Measurements from ENCODE around the gene FGF18.

FGF18 gene

DNA sequence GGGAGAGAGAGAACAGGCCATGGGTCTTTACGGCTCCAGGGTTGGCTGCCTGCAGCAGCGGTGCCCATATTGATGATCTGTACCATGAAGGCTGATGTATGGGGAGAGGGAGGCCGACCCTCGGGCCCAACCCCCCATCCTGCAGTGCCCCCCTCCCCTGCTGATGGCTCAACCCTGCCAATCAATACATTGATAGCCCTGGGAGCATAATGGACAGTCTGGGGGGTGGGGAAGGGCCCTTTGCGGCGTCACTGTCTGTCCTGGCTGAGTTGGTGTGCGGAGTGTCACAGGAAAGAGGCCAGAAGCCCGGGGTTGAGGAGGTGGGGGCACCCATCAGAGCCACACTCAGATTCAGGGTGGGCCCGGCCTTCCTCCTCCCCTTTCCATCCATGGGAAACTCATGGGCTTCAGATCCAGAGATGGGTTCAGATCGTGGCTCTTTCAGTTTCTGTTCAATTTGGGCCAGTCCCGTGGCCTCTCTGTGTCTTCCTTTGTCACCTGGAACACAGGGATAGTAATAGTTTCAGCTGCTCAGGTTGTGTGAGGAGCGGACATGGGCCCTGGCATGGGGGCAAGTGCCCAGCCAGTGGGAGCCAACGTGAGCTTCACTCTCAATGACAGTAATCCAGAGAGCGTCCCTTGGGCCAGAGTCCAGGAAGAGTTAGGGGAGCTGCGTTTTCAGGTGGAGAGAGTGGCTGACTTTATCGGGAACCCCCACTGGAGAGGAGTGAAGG lies 9.5 kb downstream of the FGF18 start:
- no peak for DNase-seq (ENCODE audit: low spot score)
- in situ Hi-C loops (cut with MboI; ENCODE audit: low sequenced_read_pairs, unreplicated experiment), result no loop called here
- TF ChIP-seq, protein P1, sequence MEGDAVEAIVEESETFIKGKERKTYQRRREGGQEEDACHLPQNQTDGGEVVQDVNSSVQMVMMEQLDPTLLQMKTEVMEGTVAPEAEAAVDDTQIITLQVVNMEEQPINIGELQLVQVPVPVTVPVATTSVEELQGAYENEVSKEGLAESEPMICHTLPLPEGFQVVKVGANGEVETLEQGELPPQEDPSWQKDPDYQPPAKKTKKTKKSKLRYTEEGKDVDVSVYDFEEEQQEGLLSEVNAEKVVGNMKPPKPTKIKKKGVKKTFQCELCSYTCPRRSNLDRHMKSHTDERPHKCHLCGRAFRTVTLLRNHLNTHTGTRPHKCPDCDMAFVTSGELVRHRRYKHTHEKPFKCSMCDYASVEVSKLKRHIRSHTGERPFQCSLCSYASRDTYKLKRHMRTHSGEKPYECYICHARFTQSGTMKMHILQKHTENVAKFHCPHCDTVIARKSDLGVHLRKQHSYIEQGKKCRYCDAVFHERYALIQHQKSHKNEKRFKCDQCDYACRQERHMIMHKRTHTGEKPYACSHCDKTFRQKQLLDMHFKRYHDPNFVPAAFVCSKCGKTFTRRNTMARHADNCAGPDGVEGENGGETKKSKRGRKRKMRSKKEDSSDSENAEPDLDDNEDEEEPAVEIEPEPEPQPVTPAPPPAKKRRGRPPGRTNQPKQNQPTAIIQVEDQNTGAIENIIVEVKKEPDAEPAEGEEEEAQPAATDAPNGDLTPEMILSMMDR (IDR thresholded peaks at IDR 0.05; ENCODE audit: borderline replicate concordance, control extremely low read depth, extremely low read depth, insufficient read depth, missing control alignments), result no peak

DNA sequence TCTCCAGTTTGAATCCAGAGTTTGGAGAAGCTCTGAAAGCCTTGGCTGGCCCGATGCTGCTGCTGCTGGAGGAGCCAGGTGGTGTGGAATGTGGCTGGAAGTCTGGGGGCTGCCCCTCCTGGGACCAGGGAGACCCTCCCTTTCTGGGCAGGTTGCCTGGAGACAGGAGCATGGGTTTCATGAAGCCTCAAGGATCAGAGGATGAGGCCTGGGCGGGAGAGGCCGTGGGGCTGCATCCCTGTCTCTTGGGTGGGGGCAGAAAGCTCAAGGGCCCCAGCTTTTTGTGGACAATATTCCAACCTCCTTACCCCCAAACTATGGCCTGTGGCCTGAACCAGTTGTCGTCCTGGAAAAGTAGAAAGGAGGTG lies 10.1 kb downstream of the FGF18 start:
- in situ Hi-C loops (cut with MboI; ENCODE audit: low sequenced_read_pairs, unreplicated experiment), result no loop called here
- no peak for DNase-seq (ENCODE audit: low spot score)
- TF ChIP-seq, protein P1 (IDR thresholded peaks at IDR 0.05; ENCODE audit: borderline replicate concordance, control extremely low read depth, extremely low read depth, insufficient read depth, missing control alignments), result no peak

DNA sequence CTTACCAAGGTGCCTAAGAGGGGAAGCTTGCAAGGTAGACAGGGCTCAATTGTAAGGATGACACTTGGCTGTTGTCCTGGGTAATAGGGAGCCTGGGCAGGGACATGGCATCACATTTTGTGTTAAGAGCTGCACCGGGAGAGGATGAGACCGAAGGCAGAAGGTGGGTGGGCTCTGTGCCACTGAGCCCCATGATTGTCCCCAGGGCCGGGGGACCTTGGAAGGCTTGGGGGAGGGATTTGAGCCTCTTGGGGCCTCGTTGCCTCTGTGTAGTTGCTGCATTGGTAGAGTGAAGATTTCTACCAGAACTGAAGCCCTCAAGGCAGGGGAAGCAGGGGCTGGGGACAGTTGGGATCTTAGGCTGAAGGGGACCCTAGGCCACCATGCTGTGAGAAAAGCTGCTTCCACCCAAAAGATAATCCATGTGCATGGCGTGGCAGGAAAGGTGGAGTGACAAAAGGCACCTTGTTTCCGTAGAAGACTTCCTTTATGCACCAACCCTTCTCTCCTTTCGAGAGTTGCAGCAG lies 11.9 kb downstream of the FGF18 start:
- TF ChIP-seq, protein P1 (IDR thresholded peaks at IDR 0.05; ENCODE audit: borderline replicate concordance, control extremely low read depth, extremely low read depth, insufficient read depth, missing control alignments), result no peak
- in situ Hi-C loops (cut with MboI; ENCODE audit: low sequenced_read_pairs, unreplicated experiment), result no loop called here
- DNase-seq (ENCODE audit: low spot score), result no peak

DNA sequence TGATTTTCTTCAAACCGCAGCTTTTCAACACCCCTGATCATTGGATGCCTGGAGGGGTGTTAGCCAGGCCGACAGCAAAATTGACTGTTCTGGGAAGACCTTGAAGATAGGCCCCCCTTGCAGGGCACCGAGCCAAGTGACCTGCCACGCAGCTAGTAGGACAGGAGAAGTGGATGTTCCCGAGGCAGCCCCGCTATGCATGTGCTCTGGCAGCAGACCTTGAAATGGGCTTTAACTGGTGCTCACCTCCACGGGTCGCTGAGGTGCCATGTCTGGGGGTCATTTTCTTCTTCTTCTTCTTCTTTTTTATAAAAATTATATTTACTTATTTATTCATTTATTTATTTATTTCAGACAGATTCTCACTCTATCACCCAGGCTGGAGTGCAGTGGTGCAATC lies 12.6 kb downstream of the FGF18 start:
- DNase-seq (ENCODE audit: low spot score), result no peak
- TF ChIP-seq, protein P1 (IDR thresholded peaks at IDR 0.05; ENCODE audit: borderline replicate concordance, control extremely low read depth, extremely low read depth, insufficient read depth, missing control alignments), result no peak
- in situ Hi-C loops (cut with MboI; ENCODE audit: low sequenced_read_pairs, unreplicated experiment), result no loop called here

- no peak for DNase-seq (ENCODE audit: low spot score)
- TF ChIP-seq, protein P1 (IDR thresholded peaks at IDR 0.05; ENCODE audit: borderline replicate concordance, control extremely low read depth, extremely low read depth, insufficient read depth, missing control alignments), result no peak
Observed at GRCh38 chr5:171432583-171433351, 13.3 kb downstream of the FGF18 start.

GRCh38 chr5:171433352-171433698 lies 13.9 kb downstream of the FGF18 start:
- in situ Hi-C loops (cut with MboI; ENCODE audit: low sequenced_read_pairs, unreplicated experiment), result no loop called here
- TF ChIP-seq, protein P1 (IDR thresholded peaks at IDR 0.05; ENCODE audit: borderline replicate concordance, control extremely low read depth, extremely low read depth, insufficient read depth, missing control alignments), result no peak
- DNase-seq (ENCODE audit: low spot score), result no peak

More at GRCh38 chr5:171432583-171433351, 13.3 kb downstream of the FGF18 start:
- in situ Hi-C loops (cut with MboI; ENCODE audit: low sequenced_read_pairs, unreplicated experiment), result no loop called here
